IMR-90 (cell line): ENCODE results near the gene TMEM204. TPM values are rescaled to one million over a fixed set of nuclear protein-coding genes. Genes with fewer than 3 reads are reported as not detected.

Experiments
- ATAC-seq: fragments of 200-7000 bp; cut with Tn5 transposase; 2 replicates; pipeline ENCODE4 v1.9.1; 2020; ENCODE audit warnings: low read depth, mild to moderate bottlenecking, moderate library complexity
- BruUV-seq: library from RNA; stranded (reverse); fragments of 400-500 nt; replicated peaks from 2 replicates; lab custom pipeline; 2021; lab: Mats Ljungman, UMichigan
- CTCF ChIA-PET: fragments of 300-600 bp; formaldehyde crosslinking; extraction: SDS; loops from one replicate; lab custom pipeline; 2021; ENCODE audit warnings: antibody characterized with exemption; lab: Yijun Ruan, JAX
- POLR2A ChIA-PET: fragments of 300-600 bp; sonication (Branson Sonifier 250); formaldehyde crosslinking; loops from one replicate; lab custom pipeline; 2022; ENCODE audit warnings: antibody characterized with exemption; ENCODE audit not compliant: unreplicated experiment; lab: Charles Lee
- DNase-seq: peaks from one replicate; pipeline ENCODE4 v3.0.0; 2013
- H2AFZ ChIP-seq: replicated peaks from 2 replicates; pipeline ENCODE3; 2013; ENCODE audit warnings: low read length, mild to moderate bottlenecking; ENCODE audit not compliant: poor library complexity
- H2AK5ac ChIP-seq: 2 replicates; pipeline ENCODE4 v1.6.1; 2013; ENCODE audit warnings: low read depth, low read length, inconsistent platforms
- H2AK9ac ChIP-seq: replicated peaks from 2 replicates; pipeline ENCODE3; 2013; ENCODE audit warnings: mild to moderate bottlenecking, low read depth, low read length, moderate library complexity; ENCODE audit not compliant: poor library complexity
- H2BK120ac ChIP-seq: 2 replicates; pipeline ENCODE4 v1.6.1; 2013; ENCODE audit warnings: low read depth, low read length, inconsistent platforms
- H2BK15ac ChIP-seq: 3 replicates; pipeline ENCODE4 v1.6.1; 2013; ENCODE audit warnings: low read depth, low read length, inconsistent platforms
- H2BK20ac ChIP-seq: 2 replicates; pipeline ENCODE4 v1.6.1; 2013; ENCODE audit warnings: low read depth, mild to moderate bottlenecking, inconsistent platforms, low read length, moderate library complexity
- H2BK5ac ChIP-seq: 2 replicates; pipeline ENCODE4 v1.6.1; 2013; ENCODE audit warnings: mild to moderate bottlenecking, low read depth, low read length, inconsistent platforms; ENCODE audit not compliant: poor library complexity, severe bottlenecking
- H3K14ac ChIP-seq: replicated peaks from 2 replicates; pipeline ENCODE4 v1.6.1; 2013; ENCODE audit warnings: low read depth, low read length, inconsistent platforms
- H3K18ac ChIP-seq: 2 replicates; pipeline ENCODE4 v1.6.1; 2013; ENCODE audit warnings: low read depth, low read length, control low read depth
- H3K23ac ChIP-seq: 2 replicates; pipeline ENCODE4 v1.6.1; 2013; ENCODE audit warnings: low read depth, low read length, inconsistent platforms
- H3K27ac ChIP-seq: 2 replicates; pipeline ENCODE4 v1.5.1; 2013; ENCODE audit warnings: mild to moderate bottlenecking, control low read depth, low read length; ENCODE audit not compliant: insufficient read depth
- H3K27me3 ChIP-seq: 2 replicates; pipeline ENCODE4 v1.6.1; 2013; ENCODE audit warnings: low read length; ENCODE audit not compliant: control insufficient read depth, insufficient read depth
- H3K36me3 ChIP-seq: 2 replicates; pipeline ENCODE4 v1.6.1; 2013; ENCODE audit warnings: low read length, mixed read lengths; ENCODE audit not compliant: control insufficient read depth, insufficient read depth
- H3K4ac ChIP-seq: 2 replicates; pipeline ENCODE4 v1.6.1; 2013; ENCODE audit warnings: low read depth, low read length, inconsistent platforms
- H3K4me1 ChIP-seq: 2 replicates; pipeline ENCODE4 v1.6.1; 2013; ENCODE audit warnings: low read length, mixed read lengths; ENCODE audit not compliant: control insufficient read depth, insufficient read depth
- H3K4me2 ChIP-seq: 2 replicates; pipeline ENCODE4 v1.6.1; 2013; ENCODE audit warnings: low read depth, mild to moderate bottlenecking, control low read depth, low read length, moderate library complexity
- H3K4me3 ChIP-seq: 2 replicates; pipeline ENCODE4 v1.5.1; 2013; ENCODE audit warnings: low read depth, mild to moderate bottlenecking, control low read depth, low read length, moderate library complexity; ENCODE audit not compliant: insufficient read depth
- H3K56ac ChIP-seq: 2 replicates; pipeline ENCODE4 v1.6.1; 2013; ENCODE audit warnings: low read length, inconsistent platforms; ENCODE audit not compliant: insufficient read depth; ENCODE audit errors: extremely low read depth
- H3K79me1 ChIP-seq, 2 experiments: 2 replicates each; pipeline ENCODE4 v1.6.1; 2013; ENCODE audit warnings: low read length in 2 of 2, inconsistent platforms in 1 of 2, low read depth in 1 of 2
- H3K9ac ChIP-seq: 2 replicates; pipeline ENCODE4 v1.6.1; 2013; ENCODE audit warnings: low read depth, low read length, control low read depth
- H3K9me1 ChIP-seq: 2 replicates; pipeline ENCODE4 v1.6.1; 2013; ENCODE audit warnings: low read length, inconsistent platforms; ENCODE audit not compliant: insufficient read depth
- H3K9me3 ChIP-seq: 2 replicates; pipeline ENCODE4 v1.6.1; 2013; ENCODE audit warnings: low read length; ENCODE audit not compliant: control insufficient read depth, insufficient read depth
- H4K20me1 ChIP-seq: 2 replicates; pipeline ENCODE4 v1.6.1; 2013; ENCODE audit warnings: low read length, inconsistent platforms; ENCODE audit not compliant: insufficient read depth
- H4K5ac ChIP-seq: 2 replicates; pipeline ENCODE4 v1.6.1; 2013; ENCODE audit warnings: mild to moderate bottlenecking, low read depth, low read length, control low read depth
- H4K8ac ChIP-seq, 2 experiments: 2 replicates each; pipeline ENCODE4 v1.6.1; 2013; ENCODE audit warnings: low read depth in 2 of 2, low read length in 2 of 2, control low read depth in 1 of 2, inconsistent platforms in 1 of 2
- H4K91ac ChIP-seq: 2 replicates; pipeline ENCODE4 v1.6.1; 2013; ENCODE audit warnings: low read depth, low read length, inconsistent platforms; ENCODE audit not compliant: insufficient read depth
- MXI1 ChIP-seq: IDR thresholded peaks from 2 replicates; pipeline ENCODE4 v1.6.1; 2012; ENCODE audit warnings: low read depth, mild to moderate bottlenecking, low read length, moderate library complexity, borderline replicate concordance
- NFE2L2 ChIP-seq: fragments of 150-350 bp; IDR thresholded peaks from 2 replicates; pipeline ENCODE4 v1.6.1; 2016; ENCODE audit warnings: low read depth, mild to moderate bottlenecking, low read length
- SMC3 ChIP-seq: fragments of 150-350 bp; IDR thresholded peaks from 2 replicates; pipeline ENCODE4 v1.6.1; 2016; ENCODE audit warnings: low read depth, mild to moderate bottlenecking, antibody characterized with exemption, low read length, moderate library complexity
- WGBS, 2 experiments: methylation state at CpG; one replicate each; pipeline versions ENCODE4 v1.1.5 to v1.1.7; 2013; ENCODE audit warnings: missing lambda C conversion rate in 2 of 2; ENCODE audit not compliant: insufficient read length in 1 of 2; ENCODE audit errors: extremely low coverage in 2 of 2; 5-methylcytosine and 5-hydroxymethylcytosine counted together
- dilution Hi-C: fragments of 300-500 bp; cut with HindIII; formaldehyde crosslinking; loops from one replicate; pipeline ENCODE4 v1.14.3; 2018; ENCODE audit warnings: low sequenced_read_pairs; ENCODE audit not compliant: unreplicated experiment
- in situ Hi-C: fragments of 300-500 bp; cut with MboI; formaldehyde crosslinking; loops from 3 replicates; pipeline ENCODE4 v1.14.3; 2019; ENCODE audit warnings: low sequenced_read_pairs, inconsistent platforms, mixed read lengths
- intact Hi-C: fragments of 100-400 bp; cut with micrococcal nuclease; formaldehyde crosslinking; loops from 2 replicates; pipeline ENCODE4 v1.10.0; 2022
- polyA plus RNA-seq, 3 experiments: library from polyadenylated mRNA; depleted of rRNA; stranded (reverse); fragments of >200 nt; gene quantifications; 2 replicates each; pipeline ENCODE4 v1.2.3, GENCODE V29; 2012; ENCODE audit warnings: low replicate concordance in 1 of 3
- total RNA-seq: library from RNA; depleted of rRNA; stranded (reverse); fragments of >200 nt; gene quantifications from 2 replicates; pipeline ENCODE4 v1.2.3, GENCODE V29; 2012

The TMEM204 gene
- total and polyA plus RNA-seq, 2 of the 4 experiments (the other 2 are of a cell fraction), result 7.0 to 12.3 TPM

DNA sequence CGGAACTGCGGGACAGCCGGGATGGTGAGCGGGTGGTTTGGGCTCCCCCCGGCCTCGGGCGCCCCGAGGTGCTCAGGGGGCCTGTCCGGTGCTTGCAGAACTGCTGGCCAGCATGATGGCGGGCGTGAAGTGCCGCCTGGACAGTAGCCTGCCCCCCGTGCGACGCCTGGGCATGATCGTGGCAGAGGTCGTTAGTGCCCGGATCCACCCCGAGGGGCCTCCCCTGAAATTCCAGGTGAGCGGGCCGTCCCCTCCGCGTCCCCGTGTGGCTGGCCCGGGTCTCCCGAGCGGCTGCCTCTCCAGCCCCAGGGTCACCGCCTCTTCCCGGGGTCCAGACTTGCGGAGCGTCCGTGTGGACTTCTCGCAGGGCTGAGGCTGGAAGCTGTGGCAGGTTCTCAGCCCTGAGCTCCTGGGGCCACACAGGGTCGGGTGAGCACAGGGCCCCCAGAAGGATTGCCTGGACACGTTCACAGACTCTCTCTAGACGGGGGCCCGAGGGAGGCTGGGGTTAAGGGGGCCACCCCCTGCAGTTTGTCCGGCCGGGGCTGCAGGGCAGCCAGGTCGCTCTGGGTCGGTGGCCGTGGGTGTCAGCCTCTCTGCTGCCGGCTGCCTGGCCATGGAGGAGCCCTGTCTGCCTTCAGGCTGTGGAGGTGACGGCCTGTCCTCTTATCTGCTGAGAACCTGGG lies 32.9 kb upstream of the TMEM204 start:
- Histone ChIP-seq H3K4me3 (no peak overlapping the region), H3K79me1 (peaks cover 0 to 12% of the 10 kb centered on the region in 2 experiments; a peak in 1 of 4 replicates), H3K23ac (no peak overlapping the region), H4K91ac (no peak overlapping the region), H2BK5ac (no peak overlapping the region), H3K4ac (no peak overlapping the region), H3K36me3 (peaks cover 52% of the 10 kb centered on the region), H2AK5ac (no peak overlapping the region), H2BK120ac (no peak overlapping the region), H3K9ac (no peak overlapping the region), H2AK9ac (no peak overlapping the region), H4K8ac (no peak overlapping the region), H3K9me1 (no peaks in the 10 kb centered on the region), H3K9me3 (no peaks in the 10 kb centered on the region), H2AFZ (no peak overlapping the region), H3K18ac (no peak overlapping the region), H4K5ac (no peak overlapping the region), H3K14ac (no peak overlapping the region), H2BK15ac (no peak overlapping the region), H3K27ac (no peak overlapping the region), H4K20me1 (no peaks in the 10 kb centered on the region), H3K27me3 (no peaks in the 10 kb centered on the region), H3K56ac (no peak overlapping the region), H3K4me2 (no peak overlapping the region), H2BK20ac (no peak overlapping the region), H3K4me1 (no peaks in the 10 kb centered on the region)
- ATAC-seq, result no peak
- WGBS, 2 experiments, result 98% methylated on average over 26 of the region's 44 CpGs; no CpG with 5 or more reads in 1 of the 2 experiments
- intact Hi-C loops, result no loop called here
- dilution Hi-C loops, result no loop called here
- TF ChIP-seq MXI1 (no peak), SMC3 (no peak), NFE2L2 (no peak)
- in situ Hi-C loops, result no loop called here
- no peak for DNase-seq
- ChIA-PET POLR2A (no interaction called here), CTCF (no interaction called here)
- no TSS peak for BruUV-seq
